Liver (tissue), 9 donors: Measurements from ENCODE around the gene NRM. TPM values are rescaled to one million over a fixed set of nuclear protein-coding genes. Genes with fewer than 3 reads are reported as not detected.

Experiments used
- DNase-seq: peaks from one replicate; pipeline ENCODE4 v3.0.0-alpha.2; 2017; ENCODE audit warnings: low spot score
- H3K27ac ChIP-seq, 2 donors: one replicate each; pipeline ENCODE4 v1.7.0; 2013; ENCODE audit warnings: inconsistent platforms in 2 of 2, low read length in 2 of 2, control low read depth in 1 of 2, low read depth in 1 of 2, mild to moderate bottlenecking in 1 of 2
- H3K27me3 ChIP-seq, 4 donors: one replicate each; pipeline versions ENCODE4 v1.6.1 to v1.7.0; 2013; ENCODE audit warnings: low read length in 3 of 4, inconsistent platforms in 1 of 4, mild to moderate bottlenecking in 1 of 4, moderate library complexity in 1 of 4; ENCODE audit not compliant: control insufficient read depth in 4 of 4, insufficient read depth in 4 of 4
- H3K36me3 ChIP-seq, 4 donors: one replicate each; pipeline versions ENCODE4 v1.6.1 to v1.7.0; 2013; ENCODE audit warnings: low read length in 3 of 4, mild to moderate bottlenecking in 3 of 4, low read depth in 1 of 4, moderate library complexity in 1 of 4; ENCODE audit not compliant: control insufficient read depth in 4 of 4, insufficient read depth in 3 of 4
- H3K4me1 ChIP-seq, 4 donors: one replicate each; pipeline versions ENCODE4 v1.6.1 to v1.7.0; 2013; ENCODE audit warnings: low read length in 3 of 4, mild to moderate bottlenecking in 3 of 4, moderate library complexity in 1 of 4; ENCODE audit not compliant: control insufficient read depth in 4 of 4, insufficient read depth in 4 of 4
- H3K4me3 ChIP-seq, 3 donors: one replicate each; pipeline versions ENCODE4 v1.6.1 to v1.7.0; 2013; ENCODE audit warnings: low read length in 3 of 3, control low read depth in 1 of 3, low read depth in 1 of 3, mild to moderate bottlenecking in 1 of 3
- H3K9ac ChIP-seq, 2 donors: one replicate each; pipeline ENCODE4 v1.7.0; 2013; ENCODE audit warnings: low read length in 2 of 2, mild to moderate bottlenecking in 2 of 2, moderate library complexity in 2 of 2, control low read depth in 1 of 2, low read depth in 1 of 2
- H3K9me3 ChIP-seq, 4 donors: one replicate each; pipeline versions ENCODE4 v1.6.1 to v1.7.0; 2013; ENCODE audit warnings: low read length in 3 of 4; ENCODE audit not compliant: control insufficient read depth in 4 of 4
- ATF3 ChIP-seq: IDR thresholded peaks from 2 replicates; pipeline ENCODE4 v1.6.1; 2016; ENCODE audit warnings: antibody characterized with exemption
- CTCF ChIP-seq: fragments of 150-350 bp; IDR thresholded peaks from 2 replicates; pipeline ENCODE4 v1.5.1; 2017; ENCODE audit warnings: improper control_type of control experiment, low read depth, low read length; ENCODE audit not compliant: missing input control
- EGR1 ChIP-seq, 2 donors: IDR thresholded peaks; 2 replicates each; pipeline ENCODE4 v1.6.1; 2016 to 2018; ENCODE audit warnings: antibody characterized with exemption in 2 of 2, low read depth in 2 of 2
- FOXA1 ChIP-seq: IDR thresholded peaks from 2 replicates; pipeline ENCODE4 v1.6.1; 2016; ENCODE audit warnings: antibody characterized with exemption
- FOXA2 ChIP-seq: IDR thresholded peaks from 2 replicates; pipeline ENCODE4 v1.6.1; 2016; ENCODE audit warnings: antibody characterized with exemption
- GABPA ChIP-seq, 2 donors: IDR thresholded peaks in 1 of 2; conservative IDR thresholded peaks in 1 of 2; 2 replicates each; pipeline ENCODE4 v1.6.1; 2016; ENCODE audit warnings: antibody characterized with exemption in 2 of 2, mild to moderate bottlenecking in 1 of 2, moderate library complexity in 1 of 2
- HNF4G ChIP-seq: IDR thresholded peaks from 2 replicates; pipeline ENCODE4 v1.6.1; 2016; ENCODE audit warnings: antibody characterized with exemption
- JUND ChIP-seq, 2 donors: IDR thresholded peaks; 2 replicates each; pipeline ENCODE4 v1.6.1; 2016; ENCODE audit warnings: antibody characterized with exemption in 2 of 2
- MAX ChIP-seq: IDR thresholded peaks from 2 replicates; pipeline ENCODE4 v1.6.1; 2016; ENCODE audit warnings: antibody characterized with exemption
- NR2F2 ChIP-seq: IDR thresholded peaks from 2 replicates; pipeline ENCODE4 v1.6.1; 2016; ENCODE audit warnings: antibody characterized with exemption
- RAD21 ChIP-seq, 2 donors: IDR thresholded peaks; 2 replicates each; pipeline ENCODE4 v1.6.1; 2016; ENCODE audit warnings: antibody characterized with exemption in 2 of 2, mild to moderate bottlenecking in 2 of 2
- REST ChIP-seq: IDR thresholded peaks from 2 replicates; pipeline ENCODE4 v1.6.1; 2016; ENCODE audit warnings: antibody characterized with exemption, mild to moderate bottlenecking
- SP1 ChIP-seq: IDR thresholded peaks from 2 replicates; pipeline ENCODE4 v1.6.1; 2018; ENCODE audit warnings: antibody characterized with exemption, mild to moderate bottlenecking
- TAF1 ChIP-seq: conservative IDR thresholded peaks from 2 replicates; pipeline ENCODE4 v1.6.1; 2016; ENCODE audit warnings: antibody characterized with exemption, mild to moderate bottlenecking
- YY1 ChIP-seq: IDR thresholded peaks from 2 replicates; pipeline ENCODE4 v1.6.1; 2016; ENCODE audit warnings: antibody characterized with exemption, mild to moderate bottlenecking
- ZBTB33 ChIP-seq: IDR thresholded peaks from 2 replicates; pipeline ENCODE4 v1.6.1; 2016; ENCODE audit warnings: antibody characterized with exemption
- WGBS: extraction: QIAGEN DNeasy Blood & Tissue Kit; methylation state at CpG from one replicate; pipeline ENCODE4 v1.1.7; 2013; 5-methylcytosine and 5-hydroxymethylcytosine counted together
- polyA plus RNA-seq, 2 donors: library from polyadenylated mRNA; stranded (reverse) in 1 of 2; unstranded in 1 of 2; fragments of 200-250 nt in 1 of 2; fragments of >200 nt in 1 of 2; fragmentation: Nextera tagmentation in 1 of 2; extraction: Ambion mirVana in 1 of 2; gene quantifications; one replicate each; pipeline versions ENCODE4 v1.2.1 to v1.2.3, GENCODE V29; 2013 to 2015
- total RNA-seq, 2 donors: library from RNA; depleted of rRNA; stranded (reverse); fragments of >200 nt; gene quantifications; one replicate each; pipeline ENCODE4 v1.2.3, GENCODE V29; 2014
- donor health status: healthy.
- donor health status: healthy.
- donor health status: healthy.
- donor health status: healthy.
- donor health status: healthy.

Gene NRM
- total and polyA plus RNA-seq, 4 donors, result 0.59 to 3.3 (median 2.4) TPM

GRCh38 chr6:30656513-30656912 is 34.3 kb downstream of the NRM start:
- Histone ChIP-seq H3K4me1 (peaks cover 0 to 8% (median 3%) of the 10 kb centered on the region in 4 donors), H3K9me3 (no peaks in the 10 kb centered on the region), H3K9ac (no peak overlapping the region), H3K27ac (no peak overlapping the region), H3K27me3 (no peaks in the 10 kb centered on the region), H3K36me3 (peaks cover 16 to 73% (median 59%) of the 10 kb centered on the region in 4 donors), H3K4me3 (no peak overlapping the region)
- no peak for TF ChIP-seq YY1
- no peak for TF ChIP-seq SP1
- TF ChIP-seq ZBTB33, result no peak
- TF ChIP-seq NR2F2, result no peak
- no peak for TF ChIP-seq FOXA1
- no peak for TF ChIP-seq ATF3
- TF ChIP-seq EGR1 (IDR thresholded peaks at IDR 0.05; ENCODE audit: low read depth in 2 of 2), result no peak
- no peak for TF ChIP-seq MAX
- no peak for TF ChIP-seq HNF4G
- TF ChIP-seq TAF1, result no peak
- TF ChIP-seq FOXA2, result no peak
- no peak for TF ChIP-seq CTCF
- no peak for TF ChIP-seq GABPA (IDR thresholded peaks at IDR 0.05 in 1 of 2, conservative IDR thresholded peaks at IDR 0.05 in 1 of 2)
- TF ChIP-seq JUND (IDR thresholded peaks at IDR 0.05), result no peak
- no peak for TF ChIP-seq RAD21 (IDR thresholded peaks at IDR 0.05)
- TF ChIP-seq REST, result no peak
- WGBS, result 89% methylated on average over 7 of the region's 7 CpGs
- no peak for DNase-seq

GRCh38 chr6:30655743-30656094 is 35.1 kb downstream of the NRM start:
- peaks cover 16 to 76% (median 60%) of the 10 kb centered on the region in 4 donors for H3K36me3 ChIP-seq
- no peak for TF ChIP-seq YY1
- no peak for TF ChIP-seq NR2F2
- TF ChIP-seq GABPA (IDR thresholded peaks at IDR 0.05 in 1 of 2, conservative IDR thresholded peaks at IDR 0.05 in 1 of 2), result no peak
- no peak for TF ChIP-seq CTCF
- no peak for TF ChIP-seq SP1
- TF ChIP-seq EGR1 (IDR thresholded peaks at IDR 0.05; ENCODE audit: low read depth in 2 of 2), result no peak
- no peak for TF ChIP-seq TAF1
- TF ChIP-seq FOXA2, result no peak
- no peak overlapping the region for H3K9ac ChIP-seq
- no peak for DNase-seq
- WGBS, result 96% methylated on average over 3 of the region's 3 CpGs
- H3K4me3 ChIP-seq, result no peak overlapping the region
- H3K27ac ChIP-seq, result no peak overlapping the region
- peaks cover 0 to 8% (median 3%) of the 10 kb centered on the region in 4 donors for H3K4me1 ChIP-seq
- H3K9me3 ChIP-seq, result no peaks in the 10 kb centered on the region
- H3K27me3 ChIP-seq, result no peaks in the 10 kb centered on the region
